GM19468 (cell line): ENCODE measurements around the gene CBX2.
"Not testable (repeated sequence)": the region's sequence is repeated elsewhere in the genome, so short reads cannot be mapped to it uniquely, and the experiment has no call there.

Experiments
- ATAC-seq: cut with Tn5 transposase; IDR thresholded peaks from one replicate; pipeline ENCODE4 v1.9.1; 2021; ENCODE audit warnings: mild to moderate bottlenecking, moderate library complexity, moderate number of reproducible peaks; ENCODE audit not compliant: unreplicated experiment; ENCODE audit errors: extremely low read depth

CBX2 gene

GRCh38 chr17:79765708-79766107 lies 12.2 kb upstream of the CBX2 start:
- ATAC-seq = no peak

GRCh38 chr17:79769570-79770506 lies 8.1 kb upstream of the CBX2 start:
- no peak for ATAC-seq

- ATAC-seq = no peak
Observed at GRCh38 chr17:79771276-79771675, 6.7 kb upstream of the CBX2 start.

- ATAC-seq = not testable (repeated sequence)
Observed at GRCh38 chr17:79772726-79773125, 5.2 kb upstream of the CBX2 start.

- ATAC-seq = no peak
Observed at GRCh38 chr17:79774561-79774975, 3.4 kb upstream of the CBX2 start.

GRCh38 chr17:79775632-79776031 lies 2.3 kb upstream of the CBX2 start:
- ATAC-seq = no peak

- ATAC-seq = no peak
Observed at GRCh38 chr17:79776376-79777119, 1.4 kb upstream of the CBX2 start.

GRCh38 chr17:79777120-79777893 lies 641 bp upstream of the CBX2 start:
- ATAC-seq = no peak

- ATAC-seq = no peak
Observed at GRCh38 chr17:79778504-79779083, 646 bp downstream of the CBX2 start.

- ATAC-seq = no peak
Observed at GRCh38 chr17:79779084-79779529, 1.2 kb downstream of the CBX2 start.

GRCh38 chr17:79779661-79780365 lies 1.9 kb downstream of the CBX2 start:
- no peak for ATAC-seq

- ATAC-seq = no peak
Observed at GRCh38 chr17:79781012-79781650, 3.2 kb downstream of the CBX2 start.

GRCh38 chr17:79781736-79782575 lies 4.0 kb downstream of the CBX2 start:
- ATAC-seq = no peak

- no peak for ATAC-seq
Observed at GRCh38 chr17:79783891-79784290, 5.9 kb downstream of the CBX2 start.

GRCh38 chr17:79784353-79785016 lies 6.5 kb downstream of the CBX2 start:
- ATAC-seq = no peak

- no peak for ATAC-seq
Observed at GRCh38 chr17:79785017-79785899, 7.3 kb downstream of the CBX2 start.
